GM13976 (cell line): Measurements from ENCODE around the gene SEPTIN8.

Experiments
- DNase-seq: peaks from one replicate; pipeline ENCODE4 v3.0.0; 2012; ENCODE audit warnings: low spot score
- CTCF ChIP-seq: IDR thresholded peaks from 2 replicates; pipeline ENCODE4 v1.5.1; 2012; ENCODE audit warnings: borderline replicate concordance, mild to moderate bottlenecking; ENCODE audit not compliant: insufficient read depth; ENCODE audit errors: extremely low read depth, missing control alignments, control extremely low read depth
- in situ Hi-C: fragments of 300-500 bp; cut with MboI; formaldehyde crosslinking; loops from one replicate; pipeline ENCODE4 v1.12.0; 2022; ENCODE audit warnings: low sequenced_read_pairs, mixed read lengths, inconsistent platforms; ENCODE audit not compliant: unreplicated experiment

SEPTIN8 gene

GRCh38 chr5:132823481-132824050 lies 46.5 kb upstream of the SEPTIN8 start:
- DNase-seq, result no peak
- no peak for TF ChIP-seq CTCF

GRCh38 chr5:132822650-132823480 lies 45.8 kb upstream of the SEPTIN8 start:
- peak; percentile 43 for DNase-seq
- TF ChIP-seq CTCF, result no peak
- in situ Hi-C loops, result loop anchor here (10.0 kb wide), 1 partner anchor 438 kb away; no protein-coding TSS in a partner anchor

More at GRCh38 chr5:132823481-132824050, 46.5 kb upstream of the SEPTIN8 start:
- in situ Hi-C loops, result loop anchor here (10.0 kb wide), 1 partner anchor 439 kb away; no protein-coding TSS in a partner anchor

GRCh38 chr5:132821791-132822190 lies 44.8 kb upstream of the SEPTIN8 start:
- no peak for DNase-seq
- in situ Hi-C loops, result loop anchor here (10.0 kb wide), 1 partner anchor 437 kb away; no protein-coding TSS in a partner anchor
- no peak for TF ChIP-seq CTCF

GRCh38 chr5:132821350-132821749 lies 44.3 kb upstream of the SEPTIN8 start:
- in situ Hi-C loops, result loop anchor here (10.0 kb wide), 1 partner anchor 437 kb away; no protein-coding TSS in a partner anchor
- no peak for TF ChIP-seq CTCF
- no peak for DNase-seq

GRCh38 chr5:132820162-132820754 lies 43.2 kb upstream of the SEPTIN8 start:
- TF ChIP-seq CTCF, result peak; percentile 89
- in situ Hi-C loops, result loop anchor here (10.0 kb wide), 1 partner anchor 435 kb away; no protein-coding TSS in a partner anchor

GRCh38 chr5:132819468-132819867 lies 42.4 kb upstream of the SEPTIN8 start:
- DNase-seq, result no peak
- in situ Hi-C loops, result loop anchor here (10.0 kb wide), 1 partner anchor 295 kb away; no protein-coding TSS in a partner anchor
- no peak for TF ChIP-seq CTCF

More at GRCh38 chr5:132820162-132820754, 43.2 kb upstream of the SEPTIN8 start:
- DNase-seq, result peak; percentile 90
